CD4-positive, CD25-positive, alpha-beta regulatory T cell (primary cell): Measurements from ENCODE around the gene ELOVL5. TPM values are rescaled to one million over a fixed set of nuclear protein-coding genes. Genes with fewer than 3 reads are reported as not detected.
A peak's percentile ranks its signal among the peaks of the same experiment; 100 is the strongest.
"Not testable (repeated sequence)": the region's sequence is repeated elsewhere in the genome, so short reads cannot be mapped to it uniquely, and the experiment has no call there.

ENCODE experiments used
- ATAC-seq, 2 donors: fragments of 150-1000 bp; cut with Tn5 transposase; one replicate each; pipeline ENCODE4 v1.10.0; 2021; ENCODE audit warnings: low read depth in 2 of 2, moderate number of reproducible peaks in 2 of 2, moderate library complexity in 1 of 2
- DNase-seq, 3 donors: peaks; one replicate each; pipeline versions ENCODE4 v3.0.0 to v3.0.0-alpha.2; 2012 to 2022; ENCODE audit warnings: mixed read lengths in 1 of 3
- H3K27ac ChIP-seq: one replicate; pipeline ENCODE4 v1.7.0; 2013; ENCODE audit warnings: mild to moderate bottlenecking, low read length; ENCODE audit not compliant: insufficient read depth, poor library complexity, severe bottlenecking
- H3K27me3 ChIP-seq: one replicate; pipeline ENCODE4 v1.7.0; 2013; ENCODE audit warnings: low read length; ENCODE audit not compliant: control insufficient read depth, insufficient read depth
- H3K36me3 ChIP-seq: one replicate; pipeline ENCODE4 v1.7.0; 2013; ENCODE audit warnings: mild to moderate bottlenecking, low read length, moderate library complexity; ENCODE audit not compliant: control insufficient read depth, insufficient read depth
- H3K4me1 ChIP-seq: 2 replicates; pipeline ENCODE4 v1.7.0; 2013; ENCODE audit warnings: mild to moderate bottlenecking, low read length; ENCODE audit not compliant: insufficient read depth, control insufficient read depth, poor library complexity, severe bottlenecking
- H3K4me3 ChIP-seq: one replicate; pipeline ENCODE4 v1.7.0; 2013; ENCODE audit warnings: low read depth, mild to moderate bottlenecking, low read length, moderate library complexity
- H3K9me3 ChIP-seq, 2 experiments: 1 replicate in 1 of 2; 2 replicates in 1 of 2; pipeline ENCODE4 v1.7.0; 2013; ENCODE audit warnings: low read length in 2 of 2, mild to moderate bottlenecking in 1 of 2, moderate library complexity in 1 of 2; ENCODE audit not compliant: control insufficient read depth in 2 of 2
- H3K27ac Mint-ChIP-seq, 3 donors: one replicate each; pipeline ENCODE4 v1.8.0; 2020 to 2022; ENCODE audit warnings: mild to moderate bottlenecking in 3 of 3, mixed read lengths in 3 of 3, moderate library complexity in 2 of 3
- H3K27me3 Mint-ChIP-seq: one replicate; pipeline ENCODE4 v1.8.0; 2022; ENCODE audit warnings: mild to moderate bottlenecking, mixed read lengths
- H3K36me3 Mint-ChIP-seq: one replicate; pipeline ENCODE4 v1.8.0; 2020; ENCODE audit warnings: mixed read lengths
- H3K4me1 Mint-ChIP-seq, 4 donors: one replicate each; pipeline ENCODE4 v1.8.0; 2020 to 2022; ENCODE audit warnings: mixed read lengths in 4 of 4, mild to moderate bottlenecking in 1 of 4
- H3K4me3 Mint-ChIP-seq, 4 donors: one replicate each; pipeline ENCODE4 v1.8.0; 2020 to 2022; ENCODE audit warnings: mild to moderate bottlenecking in 4 of 4, mixed read lengths in 4 of 4, moderate library complexity in 3 of 4
- H3K9me3 Mint-ChIP-seq, 7 donors: one replicate each; pipeline ENCODE4 v1.8.0; 2020 to 2022; ENCODE audit warnings: mixed read lengths in 7 of 7, mild to moderate bottlenecking in 3 of 7, moderate library complexity in 2 of 7
- polyA plus RNA-seq, 4 donors: library from polyadenylated mRNA; unstranded; fragments of 300-500 nt; fragmentation: Illumina TruSeq; gene quantifications; one replicate each; pipeline ENCODE4 v1.2.3, GENCODE V29; 2021
- total RNA-seq: library from RNA; stranded (reverse); gene quantifications from one replicate; pipeline ENCODE4 v1.2.3, GENCODE V29; 2022

Gene ELOVL5
- total and polyA plus RNA-seq, 5 donors from 2014 or later = 139 to 201 (median 159) TPM

- Mint-ChIP-seq H3K4me3 (peak overlapping the region; percentile 65 to 86 (median 76)), H3K27me3 (no peaks in the 10 kb centered on the region), H3K27ac (peak overlapping the region; percentile 76 to 96 (median 95)), H3K36me3 (peaks cover 3% of the 10 kb centered on the region), H3K4me1 (peaks cover 55 to 83% (median 75%) of the 10 kb centered on the region in 4 donors), H3K9me3 (no peaks in the 10 kb centered on the region)
- H3K9me3 ChIP-seq = no peaks in the 10 kb centered on the region
- DNase-seq (peak in 2 of 3 donors; percentile 28 to 56), ATAC-seq (peak; percentile 48 to 55)
- peaks cover 80% of the 10 kb centered on the region for H3K4me1 ChIP-seq
- H3K4me3 ChIP-seq = peak overlapping the region; percentile 66
- no peaks in the 10 kb centered on the region for H3K36me3 ChIP-seq
- peak overlapping the region; percentile 75 for H3K27ac ChIP-seq
- no peaks in the 10 kb centered on the region for H3K27me3 ChIP-seq
Measured at GRCh38 chr6:53309059-53309900, 39.5 kb downstream of the ELOVL5 start.

DNA sequence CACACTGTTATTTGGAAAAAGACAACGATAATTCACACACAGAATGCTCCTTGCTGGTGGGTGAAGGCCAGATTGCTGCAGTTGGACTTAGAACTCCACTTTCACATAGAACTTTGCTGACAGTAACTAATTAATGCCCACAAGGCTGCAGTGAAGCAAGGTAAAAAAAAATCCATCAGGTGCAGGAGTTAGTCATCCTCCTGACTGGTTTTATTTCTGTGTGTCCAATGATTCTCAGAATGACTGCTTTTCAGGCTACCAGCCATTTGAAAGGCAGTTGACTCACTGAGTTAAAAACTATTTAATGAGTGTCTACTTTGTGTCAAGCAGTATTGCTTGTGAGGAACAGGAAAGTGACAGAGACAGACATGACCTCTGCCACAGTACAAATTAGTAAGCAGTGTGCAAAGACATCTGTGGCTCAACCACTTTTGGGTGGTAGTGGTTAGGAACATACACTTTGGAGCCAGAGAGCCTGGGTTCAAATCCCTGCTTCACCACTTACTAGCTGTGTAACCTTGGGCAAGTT is 41.9 kb downstream of the ELOVL5 start:
- no peaks in the 10 kb centered on the region for H3K27me3 Mint-ChIP-seq
- peak in 2 of 3 donors; percentile 13 to 74 for DNase-seq
- peak; percentile 64 to 66 for ATAC-seq
- no peaks in the 10 kb centered on the region for H3K9me3 ChIP-seq
- H3K27me3 ChIP-seq = no peaks in the 10 kb centered on the region
- H3K4me1 ChIP-seq = peaks cover 79% of the 10 kb centered on the region
- peak overlapping the region; percentile 75 for H3K27ac ChIP-seq
- H3K4me3 Mint-ChIP-seq = peak overlapping the region; percentile 29 to 74 (median 48)
- H3K9me3 Mint-ChIP-seq = no peaks in the 10 kb centered on the region
- H3K27ac Mint-ChIP-seq = peak overlapping the region; percentile 68 to 92 (median 76)
- H3K4me3 ChIP-seq = peak overlapping the region; percentile 58
- no peaks in the 10 kb centered on the region for H3K36me3 ChIP-seq
- H3K36me3 Mint-ChIP-seq = peaks cover 3% of the 10 kb centered on the region
- H3K4me1 Mint-ChIP-seq = peaks cover 52 to 83% (median 76%) of the 10 kb centered on the region in 4 donors

GRCh38 chr6:53306217-53306616 is 42.5 kb downstream of the ELOVL5 start:
- peaks cover 55 to 85% (median 78%) of the 10 kb centered on the region in 4 donors for H3K4me1 Mint-ChIP-seq
- H3K36me3 Mint-ChIP-seq, H3K27me3 ChIP-seq, H3K9me3 Mint-ChIP-seq, H3K36me3 ChIP-seq, H3K9me3 ChIP-seq, DNase-seq, H3K27me3 Mint-ChIP-seq, H3K4me3 ChIP-seq, ATAC-seq: not testable (repeated sequence)
- H3K27ac Mint-ChIP-seq = peak overlapping the region; percentile 68 to 92 (median 76)
- peak overlapping the region; percentile 29 to 74 (median 48) for H3K4me3 Mint-ChIP-seq
- Histone ChIP-seq H3K4me1 (peaks cover 79% of the 10 kb centered on the region), H3K27ac (peak overlapping the region; percentile 75)

DNA sequence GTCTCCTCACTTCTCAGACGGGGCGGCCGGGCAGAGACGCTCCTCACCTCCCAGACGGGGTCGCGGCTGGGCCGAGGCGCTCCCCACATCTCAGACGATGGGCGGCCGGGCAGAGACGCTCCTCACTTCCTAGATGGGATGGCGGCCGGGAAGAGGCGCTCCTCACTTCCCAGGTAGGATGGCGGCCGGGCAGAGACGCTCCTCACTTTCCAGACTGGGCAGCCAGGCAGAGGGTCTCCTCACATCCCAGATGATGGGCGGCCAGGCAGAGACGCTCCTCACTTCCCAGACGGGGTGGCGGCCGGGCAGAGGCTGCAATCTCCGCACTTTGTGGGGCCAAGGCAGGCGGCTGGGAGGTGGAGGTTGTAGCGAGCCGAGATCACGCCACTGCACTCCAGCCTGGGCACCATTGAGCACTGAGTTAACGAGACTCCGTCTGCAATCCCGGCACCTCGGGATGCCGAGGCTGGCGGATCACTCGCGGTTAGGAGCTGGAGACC is 43.2 kb downstream of the ELOVL5 start:
- not testable (repeated sequence) for H3K36me3 Mint-ChIP-seq, H3K9me3 ChIP-seq, H3K27ac Mint-ChIP-seq, H3K27me3 Mint-ChIP-seq, H3K9me3 Mint-ChIP-seq, H3K4me3 ChIP-seq, H3K36me3 ChIP-seq, ATAC-seq, H3K27me3 ChIP-seq, H3K27ac ChIP-seq, DNase-seq
- peak overlapping the region in 1 of 4 donors; percentile 70 for H3K4me3 Mint-ChIP-seq
- peaks cover 55 to 85% (median 77%) of the 10 kb centered on the region in 4 donors for H3K4me1 Mint-ChIP-seq
- peaks cover 79% of the 10 kb centered on the region for H3K4me1 ChIP-seq

GRCh38 chr6:53304953-53305352 is 43.8 kb downstream of the ELOVL5 start:
- peak overlapping the region in 1 of 3 donors; percentile 93 for H3K27ac Mint-ChIP-seq

DNA sequence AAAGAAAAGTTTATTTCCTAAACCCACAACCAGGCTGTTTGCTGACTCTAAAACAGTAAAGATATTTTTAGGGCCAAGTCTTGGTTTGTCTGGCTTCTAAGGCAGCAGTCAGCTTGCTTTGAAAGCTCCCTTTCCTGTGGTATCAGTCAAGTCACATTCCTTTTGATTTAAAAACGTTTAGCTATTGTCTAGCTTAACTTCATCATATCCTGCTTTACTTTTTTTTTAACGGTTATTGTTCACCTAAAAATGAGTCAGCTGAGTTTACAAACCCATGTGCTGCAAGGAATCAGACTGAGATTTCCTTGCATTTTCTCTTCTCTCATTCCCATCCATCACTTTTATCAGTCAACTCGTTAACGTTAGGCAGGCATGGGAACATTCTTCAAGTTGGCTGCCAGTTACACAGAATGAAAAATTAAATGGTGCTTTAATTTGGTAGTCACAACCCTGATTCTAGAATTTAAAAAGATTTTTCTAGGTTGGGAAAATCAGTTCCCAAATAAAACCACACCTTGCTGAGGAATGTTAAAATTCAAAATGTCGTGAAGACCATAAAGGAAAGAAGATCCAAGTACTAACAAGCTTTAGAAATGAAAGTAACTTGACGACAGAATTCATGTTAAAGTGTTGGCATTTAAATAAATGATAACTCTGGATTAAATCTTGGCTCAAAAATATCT is 45.9 kb downstream of the ELOVL5 start:
- Mint-ChIP-seq H3K27ac (peak overlapping the region; percentile 87 to 93 (median 89)), H3K9me3 (no peaks in the 10 kb centered on the region), H3K4me3 (peak overlapping the region; percentile 76 to 81 (median 78)), H3K27me3 (no peaks in the 10 kb centered on the region), H3K36me3 (peaks cover 3% of the 10 kb centered on the region), H3K4me1 (peaks cover 51 to 85% (median 75%) of the 10 kb centered on the region in 4 donors)
- Histone ChIP-seq H3K4me1 (peaks cover 77% of the 10 kb centered on the region), H3K9me3 (no peaks in the 10 kb centered on the region), H3K4me3 (peak overlapping the region; percentile 88), H3K27ac (peak overlapping the region; percentile 64), H3K27me3 (no peaks in the 10 kb centered on the region), H3K36me3 (no peaks in the 10 kb centered on the region)
- DNase-seq (peak in 2 of 3 donors; percentile 70 to 72), ATAC-seq (peak; percentile 67 to 73)

More at GRCh38 chr6:53304953-53305352, 43.8 kb downstream of the ELOVL5 start:
- not testable (repeated sequence) for H3K9me3 ChIP-seq, DNase-seq, H3K4me3 ChIP-seq, H3K9me3 Mint-ChIP-seq, H3K27ac ChIP-seq, H3K27me3 Mint-ChIP-seq, H3K36me3 ChIP-seq, H3K27me3 ChIP-seq, H3K36me3 Mint-ChIP-seq, H3K4me3 Mint-ChIP-seq, ATAC-seq
- peaks cover 79% of the 10 kb centered on the region for H3K4me1 ChIP-seq
- H3K4me1 Mint-ChIP-seq = peaks cover 56 to 85% (median 78%) of the 10 kb centered on the region in 4 donors

- H3K9me3 Mint-ChIP-seq = no peaks in the 10 kb centered on the region
- H3K27me3 Mint-ChIP-seq = no peaks in the 10 kb centered on the region
- Histone ChIP-seq H3K9me3 (no peaks in the 10 kb centered on the region), H3K27ac (peak overlapping the region; percentile 64), H3K27me3 (no peaks in the 10 kb centered on the region), H3K36me3 (no peaks in the 10 kb centered on the region), H3K4me3 (peak overlapping the region; percentile 88), H3K4me1 (peaks cover 77% of the 10 kb centered on the region)
- peak overlapping the region; percentile 79 to 94 (median 89) for H3K27ac Mint-ChIP-seq
- ATAC-seq (no peak), DNase-seq (no peak)
- H3K4me1 Mint-ChIP-seq = peaks cover 52 to 85% (median 75%) of the 10 kb centered on the region in 4 donors
- peaks cover 3% of the 10 kb centered on the region for H3K36me3 Mint-ChIP-seq
- peak overlapping the region; percentile 49 to 82 (median 75) for H3K4me3 Mint-ChIP-seq
Measured at GRCh38 chr6:53301801-53302537, 46.8 kb downstream of the ELOVL5 start.
